ENCODE measurements around the gene PUM2. TPM values are rescaled to one million over a fixed set of nuclear protein-coding genes. Genes with fewer than 3 reads are reported as not detected.

Gene PUM2
- polyA plus RNA-seq, 1 of the 3 experiments (the other 2 are of a cell fraction) = 19.7 TPM

GRCh38 chr2:20281876-20282275, 68.8 kb downstream of the PUM2 start (continued):
- TF ChIP-seq ZBTB33 (IDR thresholded peaks at IDR 0.05; ENCODE audit: borderline replicate concordance, low read depth) (no peak), RXRA (IDR thresholded peaks at IDR 0.05; ENCODE audit: borderline replicate concordance, low read depth) (no peak), GABPA (IDR thresholded peaks at IDR 0.05; ENCODE audit: low read depth) (no peak), SMC3 (IDR thresholded peaks at IDR 0.05; ENCODE audit: low read depth, low read length) (no peak), FOXM1 (IDR thresholded peaks at IDR 0.05; ENCODE audit: low read depth) (no peak), TAF1 (IDR thresholded peaks at IDR 0.05; ENCODE audit: borderline replicate concordance, low read depth, low read length) (no peak)
- TF ChIP-seq, protein P1, sequence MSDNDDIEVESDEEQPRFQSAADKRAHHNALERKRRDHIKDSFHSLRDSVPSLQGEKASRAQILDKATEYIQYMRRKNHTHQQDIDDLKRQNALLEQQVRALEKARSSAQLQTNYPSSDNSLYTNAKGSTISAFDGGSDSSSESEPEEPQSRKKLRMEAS (IDR thresholded peaks at IDR 0.05; ENCODE audit: low read depth) = no peak

DNA sequence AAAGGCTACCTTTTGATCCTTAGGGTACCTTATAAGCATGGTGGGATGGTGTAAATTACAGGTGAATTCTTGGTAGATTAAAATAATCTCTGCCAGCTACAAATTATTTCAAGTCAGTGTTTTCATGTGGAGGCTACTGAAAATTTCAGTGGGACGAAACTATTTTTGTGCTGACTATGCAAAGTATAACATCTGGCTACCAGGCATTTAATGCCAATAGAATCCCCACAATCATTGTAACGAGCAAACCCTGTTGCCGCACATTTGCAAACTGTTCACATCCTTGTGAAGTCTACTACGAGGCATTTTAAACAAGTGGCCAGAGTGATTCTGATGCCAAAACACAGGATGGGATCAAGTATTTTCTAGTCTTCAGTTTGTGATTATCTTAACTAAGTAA, 77.6 kb downstream of the PUM2 start:
- CTCF ChIA-PET = interaction anchor here (0.6 to 1.8 kb wide), 7 partner anchors 10 to 369 kb away, joined by 3 to 9 read pairs (median 5); no protein-coding TSS in a partner anchor
- H3K36me3 ChIP-seq (replicated peaks in 1 of 2; ENCODE audit: control insufficient read depth in 1 of 2, insufficient read depth in 2 of 2, low read length in 1 of 2) = peaks cover 78 to 83% of the 10 kb centered on the region in 2 experiments
- TF ChIP-seq NRF1 (IDR thresholded peaks at IDR 0.05; ENCODE audit: low read depth, low read length) = no peak
- TF ChIP-seq NFIC (IDR thresholded peaks at IDR 0.05; ENCODE audit: borderline replicate concordance) = no peak
- TF ChIP-seq RXRA (IDR thresholded peaks at IDR 0.05; ENCODE audit: borderline replicate concordance, low read depth) = no peak
- TF ChIP-seq, protein P2, sequence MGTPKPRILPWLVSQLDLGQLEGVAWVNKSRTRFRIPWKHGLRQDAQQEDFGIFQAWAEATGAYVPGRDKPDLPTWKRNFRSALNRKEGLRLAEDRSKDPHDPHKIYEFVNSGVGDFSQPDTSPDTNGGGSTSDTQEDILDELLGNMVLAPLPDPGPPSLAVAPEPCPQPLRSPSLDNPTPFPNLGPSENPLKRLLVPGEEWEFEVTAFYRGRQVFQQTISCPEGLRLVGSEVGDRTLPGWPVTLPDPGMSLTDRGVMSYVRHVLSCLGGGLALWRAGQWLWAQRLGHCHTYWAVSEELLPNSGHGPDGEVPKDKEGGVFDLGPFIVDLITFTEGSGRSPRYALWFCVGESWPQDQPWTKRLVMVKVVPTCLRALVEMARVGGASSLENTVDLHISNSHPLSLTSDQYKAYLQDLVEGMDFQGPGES (IDR thresholded peaks at IDR 0.05; ENCODE audit: low read depth, low read length) = no peak
- TF ChIP-seq MEF2A (IDR thresholded peaks at IDR 0.05; ENCODE audit: borderline replicate concordance, low read depth) = no peak
- TF ChIP-seq USF1 (IDR thresholded peaks at IDR 0.05; ENCODE audit: borderline replicate concordance, low read depth) = no peak
- TF ChIP-seq RFX5 (IDR thresholded peaks at IDR 0.05; ENCODE audit: low read length) = no peak
- no peak for TF ChIP-seq TEAD4 (IDR thresholded peaks at IDR 0.05; ENCODE audit: borderline replicate concordance, insufficient read depth)
- no peak for TF ChIP-seq POLR2AphosphoS5 (IDR thresholded peaks at IDR 0.05; ENCODE audit: low read depth, low read length)
- TF ChIP-seq ZBTB33 (IDR thresholded peaks at IDR 0.05; ENCODE audit: borderline replicate concordance, low read depth) = no peak
- TF ChIP-seq TAF1 (IDR thresholded peaks at IDR 0.05; ENCODE audit: borderline replicate concordance, low read depth, low read length) = no peak
- no peak for TF ChIP-seq FOXJ3 (CRISPR knock-in tag; IDR thresholded peaks at IDR 0.05)
- TF ChIP-seq, protein P3, sequence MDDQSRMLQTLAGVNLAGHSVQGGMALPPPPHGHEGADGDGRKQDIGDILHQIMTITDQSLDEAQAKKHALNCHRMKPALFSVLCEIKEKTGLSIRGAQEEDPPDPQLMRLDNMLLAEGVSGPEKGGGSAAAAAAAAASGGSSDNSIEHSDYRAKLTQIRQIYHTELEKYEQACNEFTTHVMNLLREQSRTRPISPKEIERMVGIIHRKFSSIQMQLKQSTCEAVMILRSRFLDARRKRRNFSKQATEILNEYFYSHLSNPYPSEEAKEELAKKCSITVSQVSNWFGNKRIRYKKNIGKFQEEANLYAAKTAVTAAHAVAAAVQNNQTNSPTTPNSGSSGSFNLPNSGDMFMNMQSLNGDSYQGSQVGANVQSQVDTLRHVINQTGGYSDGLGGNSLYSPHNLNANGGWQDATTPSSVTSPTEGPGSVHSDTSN (IDR thresholded peaks at IDR 0.05) = no peak
- no peak for TF ChIP-seq MXI1 (IDR thresholded peaks at IDR 0.05; ENCODE audit: low read depth, low read length)
- TF ChIP-seq, protein P4, sequence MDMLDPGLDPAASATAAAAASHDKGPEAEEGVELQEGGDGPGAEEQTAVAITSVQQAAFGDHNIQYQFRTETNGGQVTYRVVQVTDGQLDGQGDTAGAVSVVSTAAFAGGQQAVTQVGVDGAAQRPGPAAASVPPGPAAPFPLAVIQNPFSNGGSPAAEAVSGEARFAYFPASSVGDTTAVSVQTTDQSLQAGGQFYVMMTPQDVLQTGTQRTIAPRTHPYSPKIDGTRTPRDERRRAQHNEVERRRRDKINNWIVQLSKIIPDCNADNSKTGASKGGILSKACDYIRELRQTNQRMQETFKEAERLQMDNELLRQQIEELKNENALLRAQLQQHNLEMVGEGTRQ (IDR thresholded peaks at IDR 0.05; ENCODE audit: borderline replicate concordance, low read depth, low read length) = no peak
- no peak for TF ChIP-seq EZH2phosphoT487 (IDR thresholded peaks at IDR 0.05; ENCODE audit: borderline replicate concordance, low read depth)
- no peak for TF ChIP-seq GABPA (IDR thresholded peaks at IDR 0.05; ENCODE audit: low read depth)
- no peak for TF ChIP-seq JUND (IDR thresholded peaks at IDR 0.05)
- TF ChIP-seq TCF12 (IDR thresholded peaks at IDR 0.05) = no peak
- no peak for DNase-seq
- H3K4me3 ChIP-seq (ENCODE audit: low read depth in 2 of 2, low read length in 1 of 2) = no peak overlapping the region
- H3K79me2 ChIP-seq (ENCODE audit: insufficient read depth) = peaks cover 39% of the 10 kb centered on the region
- WGBS (ENCODE audit: low lambda C conversion rate) = 93% methylated on average over 4 of the region's 4 CpGs
- H2AFZ ChIP-seq (ENCODE audit: low read depth) = no peak overlapping the region
- H3F3A ChIP-seq (replicated peaks; ENCODE audit: insufficient read depth) = peaks cover 9% of the 10 kb centered on the region
- POLR2A ChIA-PET = no interaction called here
- no peak overlapping the region for H3K4me2 ChIP-seq
- H3K9me3 ChIP-seq = no peaks in the 10 kb centered on the region
- no peaks in the 10 kb centered on the region for H3K27me3 ChIP-seq (ENCODE audit: insufficient read depth)
- no peaks in the 10 kb centered on the region; a peak in 2 of 4 replicates for H3K4me1 ChIP-seq (ENCODE audit: control insufficient read depth in 1 of 2, insufficient read depth in 2 of 2, low read depth in 1 of 2, low read length in 1 of 2)
- H3K9ac ChIP-seq = no peak overlapping the region
- 0 out of 4 replicates have a peak overlapping the region, but pooled peaks of 1 of the 2 experiments have one; percentile 22 for H3K27ac ChIP-seq (ENCODE audit: low read depth in 2 of 2, low read length in 1 of 2)
- H3K9me2 ChIP-seq = no peaks in the 10 kb centered on the region
- no peaks in the 10 kb centered on the region for H4K20me1 ChIP-seq (ENCODE audit: insufficient read depth)

All from SK-N-SH (cell line).